ENCODE results near the gene GALNT11.
"Not testable (repeated sequence)": the region's sequence is repeated elsewhere in the genome, so short reads cannot be mapped to it uniquely, and the experiment has no call there.

The GALNT11 gene

GRCh38 chr7:152030639-152031038, 5.2 kb downstream of the GALNT11 start:
- H3K9me3 ChIP-seq (ENCODE audit: low read length) = not testable (repeated sequence)

GRCh38 chr7:152035817-152036216, 10.3 kb downstream of the GALNT11 start:
- Histone ChIP-seq H3K9me3 (ENCODE audit: low read length) (peaks cover 5% of the 10 kb centered on the region), H3K27ac (ENCODE audit: low read depth, low read length) (no peak overlapping the region), H3K4me1 (ENCODE audit: insufficient read depth, low read length) (no peaks in the 10 kb centered on the region), H3K4me3 (ENCODE audit: low read depth in 1 of 2, low read length in 2 of 2) (no peak overlapping the region), H3K27me3 (ENCODE audit: control insufficient read depth in 1 of 2, insufficient read depth in 2 of 2, low read length in 2 of 2) (no peaks in the 10 kb centered on the region), H3K9ac (ENCODE audit: low read length) (no peak overlapping the region), H3K36me3 (ENCODE audit: insufficient read depth, low read length) (no peaks in the 10 kb centered on the region)

More at GRCh38 chr7:152030639-152031038, 5.2 kb downstream of the GALNT11 start:
- not testable (repeated sequence) for H3K36me3 ChIP-seq (ENCODE audit: insufficient read depth, low read length); H3K27ac ChIP-seq (ENCODE audit: low read depth, low read length); H3K27me3 ChIP-seq (ENCODE audit: control insufficient read depth in 1 of 2, insufficient read depth in 2 of 2, low read length in 2 of 2); H3K4me1 ChIP-seq (ENCODE audit: insufficient read depth, low read length); H3K4me3 ChIP-seq (ENCODE audit: low read depth in 1 of 2, low read length in 2 of 2); H3K9ac ChIP-seq (ENCODE audit: low read length)

- H3K9me3 ChIP-seq (ENCODE audit: low read length); H3K4me1 ChIP-seq (ENCODE audit: insufficient read depth, low read length); H3K36me3 ChIP-seq (ENCODE audit: insufficient read depth, low read length); H3K27ac ChIP-seq (ENCODE audit: low read depth, low read length); H3K27me3 ChIP-seq (ENCODE audit: control insufficient read depth in 1 of 2, insufficient read depth in 2 of 2, low read length in 2 of 2); H3K9ac ChIP-seq (ENCODE audit: low read length); H3K4me3 ChIP-seq (ENCODE audit: low read depth in 1 of 2, low read length in 2 of 2): not testable (repeated sequence)
Observed at GRCh38 chr7:152038410-152038809, 12.9 kb downstream of the GALNT11 start.

- H3K4me1 ChIP-seq (ENCODE audit: insufficient read depth, low read length); H3K36me3 ChIP-seq (ENCODE audit: insufficient read depth, low read length); H3K4me3 ChIP-seq (ENCODE audit: low read depth in 1 of 2, low read length in 2 of 2); H3K27ac ChIP-seq (ENCODE audit: low read depth, low read length); H3K9me3 ChIP-seq (ENCODE audit: low read length); H3K27me3 ChIP-seq (ENCODE audit: control insufficient read depth in 1 of 2, insufficient read depth in 2 of 2, low read length in 2 of 2); H3K9ac ChIP-seq (ENCODE audit: low read length): not testable (repeated sequence)
Observed at GRCh38 chr7:152043086-152043485, 17.6 kb downstream of the GALNT11 start.

- H3K27ac ChIP-seq (ENCODE audit: low read depth, low read length); H3K9me3 ChIP-seq (ENCODE audit: low read length); H3K4me1 ChIP-seq (ENCODE audit: insufficient read depth, low read length); H3K9ac ChIP-seq (ENCODE audit: low read length); H3K4me3 ChIP-seq (ENCODE audit: low read depth in 1 of 2, low read length in 2 of 2); H3K27me3 ChIP-seq (ENCODE audit: control insufficient read depth in 1 of 2, insufficient read depth in 2 of 2, low read length in 2 of 2); H3K36me3 ChIP-seq (ENCODE audit: insufficient read depth, low read length): not testable (repeated sequence)
Observed at GRCh38 chr7:152044909-152045308, 19.4 kb downstream of the GALNT11 start.

GRCh38 chr7:152046531-152046930, 21.1 kb downstream of the GALNT11 start:
- Histone ChIP-seq H3K4me3 (ENCODE audit: low read depth in 1 of 2, low read length in 2 of 2) (no peak overlapping the region), H3K9ac (ENCODE audit: low read length) (no peak overlapping the region), H3K9me3 (ENCODE audit: low read length) (no peaks in the 10 kb centered on the region), H3K27me3 (ENCODE audit: control insufficient read depth in 1 of 2, insufficient read depth in 2 of 2, low read length in 2 of 2) (no peaks in the 10 kb centered on the region), H3K4me1 (ENCODE audit: insufficient read depth, low read length) (peaks cover 8% of the 10 kb centered on the region), H3K36me3 (ENCODE audit: insufficient read depth, low read length) (no peaks in the 10 kb centered on the region), H3K27ac (ENCODE audit: low read depth, low read length) (no peak overlapping the region)

- H3K9ac ChIP-seq (ENCODE audit: low read length) = no peak overlapping the region
- no peaks in the 10 kb centered on the region for H3K36me3 ChIP-seq (ENCODE audit: insufficient read depth, low read length)
- no peaks in the 10 kb centered on the region for H3K9me3 ChIP-seq (ENCODE audit: low read length)
- H3K4me1 ChIP-seq (ENCODE audit: insufficient read depth, low read length) = peaks cover 8% of the 10 kb centered on the region
- H3K27me3 ChIP-seq (ENCODE audit: control insufficient read depth in 1 of 2, insufficient read depth in 2 of 2, low read length in 2 of 2) = no peaks in the 10 kb centered on the region
- H3K27ac ChIP-seq (ENCODE audit: low read depth, low read length) = no peak overlapping the region
- no peak overlapping the region for H3K4me3 ChIP-seq (ENCODE audit: low read depth in 1 of 2, low read length in 2 of 2)
Observed at GRCh38 chr7:152048051-152048450, 22.6 kb downstream of the GALNT11 start.

GRCh38 chr7:152050547-152050971, 25.1 kb downstream of the GALNT11 start:
- H3K27me3 ChIP-seq (ENCODE audit: control insufficient read depth in 1 of 2, insufficient read depth in 2 of 2, low read length in 2 of 2) = no peaks in the 10 kb centered on the region
- H3K36me3 ChIP-seq (ENCODE audit: insufficient read depth, low read length) = no peaks in the 10 kb centered on the region
- H3K27ac ChIP-seq (ENCODE audit: low read depth, low read length) = no peak overlapping the region
- no peaks in the 10 kb centered on the region for H3K9me3 ChIP-seq (ENCODE audit: low read length)
- H3K4me1 ChIP-seq (ENCODE audit: insufficient read depth, low read length) = peaks cover 8% of the 10 kb centered on the region
- no peak overlapping the region for H3K4me3 ChIP-seq (ENCODE audit: low read depth in 1 of 2, low read length in 2 of 2)
- H3K9ac ChIP-seq (ENCODE audit: low read length) = no peak overlapping the region

GRCh38 chr7:152051968-152052367, 26.5 kb downstream of the GALNT11 start:
- Histone ChIP-seq H3K9ac (ENCODE audit: low read length) (no peak overlapping the region), H3K27ac (ENCODE audit: low read depth, low read length) (no peak overlapping the region), H3K27me3 (ENCODE audit: control insufficient read depth in 1 of 2, insufficient read depth in 2 of 2, low read length in 2 of 2) (no peaks in the 10 kb centered on the region), H3K9me3 (ENCODE audit: low read length) (no peaks in the 10 kb centered on the region), H3K4me3 (ENCODE audit: low read depth in 1 of 2, low read length in 2 of 2) (no peak overlapping the region), H3K4me1 (ENCODE audit: insufficient read depth, low read length) (peaks cover 8% of the 10 kb centered on the region), H3K36me3 (ENCODE audit: insufficient read depth, low read length) (no peaks in the 10 kb centered on the region)

- Histone ChIP-seq H3K27me3 (ENCODE audit: control insufficient read depth in 1 of 2, insufficient read depth in 2 of 2, low read length in 2 of 2) (no peaks in the 10 kb centered on the region), H3K36me3 (ENCODE audit: insufficient read depth, low read length) (no peaks in the 10 kb centered on the region), H3K4me3 (ENCODE audit: low read depth in 1 of 2, low read length in 2 of 2) (no peak overlapping the region), H3K4me1 (ENCODE audit: insufficient read depth, low read length) (peaks cover 8% of the 10 kb centered on the region), H3K9ac (ENCODE audit: low read length) (no peak overlapping the region), H3K27ac (ENCODE audit: low read depth, low read length) (no peak overlapping the region), H3K9me3 (ENCODE audit: low read length) (no peaks in the 10 kb centered on the region)
Observed at GRCh38 chr7:152052771-152053170, 27.3 kb downstream of the GALNT11 start.

- H3K9ac ChIP-seq (ENCODE audit: low read length) = no peak overlapping the region
- H3K27ac ChIP-seq (ENCODE audit: low read depth, low read length) = no peak overlapping the region
- H3K4me3 ChIP-seq (ENCODE audit: low read depth in 1 of 2, low read length in 2 of 2) = no peak overlapping the region
- no peaks in the 10 kb centered on the region for H3K36me3 ChIP-seq (ENCODE audit: insufficient read depth, low read length)
- H3K27me3 ChIP-seq (ENCODE audit: control insufficient read depth in 1 of 2, insufficient read depth in 2 of 2, low read length in 2 of 2) = no peaks in the 10 kb centered on the region
- peaks cover 8% of the 10 kb centered on the region for H3K4me1 ChIP-seq (ENCODE audit: insufficient read depth, low read length)
- H3K9me3 ChIP-seq (ENCODE audit: low read length) = no peaks in the 10 kb centered on the region
Observed at GRCh38 chr7:152054367-152055230, 29.1 kb downstream of the GALNT11 start.

GRCh38 chr7:152056621-152057274, 31.3 kb downstream of the GALNT11 start:
- H3K9ac ChIP-seq (ENCODE audit: low read length) = no peak overlapping the region
- no peaks in the 10 kb centered on the region for H3K36me3 ChIP-seq (ENCODE audit: insufficient read depth, low read length)
- H3K27ac ChIP-seq (ENCODE audit: low read depth, low read length) = no peak overlapping the region
- H3K4me1 ChIP-seq (ENCODE audit: insufficient read depth, low read length) = no peaks in the 10 kb centered on the region
- no peaks in the 10 kb centered on the region for H3K27me3 ChIP-seq (ENCODE audit: control insufficient read depth in 1 of 2, insufficient read depth in 2 of 2, low read length in 2 of 2)
- H3K9me3 ChIP-seq (ENCODE audit: low read length) = no peaks in the 10 kb centered on the region
- H3K4me3 ChIP-seq (ENCODE audit: low read depth in 1 of 2, low read length in 2 of 2) = no peak overlapping the region
